ENCODE measurements around the gene EXOG.
A peak's percentile ranks its signal among the peaks of the same experiment; 100 is the strongest.

The EXOG gene

GRCh38 chr3:38491215-38491614, 4.9 kb upstream of the EXOG start:
- DNase-seq = no peak
- in situ Hi-C loops (cut with MboI; ENCODE audit: low pct_unique_long_range_greater_than_20kb, low sequenced_read_pairs) = loop anchor here (25.0 kb wide), 1 partner anchor 354 kb away; the partner anchor contains the start of genes ACAA1 and MYD88

- in situ Hi-C loops (cut with MboI; ENCODE audit: low pct_unique_long_range_greater_than_20kb, low sequenced_read_pairs) = loop anchor here (25.0 kb wide), 1 partner anchor 356 kb away; the partner anchor contains the start of genes ACAA1 and MYD88
- no peak for DNase-seq
Measured at GRCh38 chr3:38493031-38493430, 3.1 kb upstream of the EXOG start.

- DNase-seq = no peak
- in situ Hi-C loops (cut with MboI; ENCODE audit: low pct_unique_long_range_greater_than_20kb, low sequenced_read_pairs) = loop anchor here (25.0 kb wide), 1 partner anchor 360 kb away; the partner anchor contains the start of genes ACAA1 and MYD88
Measured at GRCh38 chr3:38497031-38497430, 891 bp downstream of the EXOG start.

GRCh38 chr3:38500688-38501417, 4.7 kb downstream of the EXOG start:
- in situ Hi-C loops (cut with MboI; ENCODE audit: low pct_unique_long_range_greater_than_20kb, low sequenced_read_pairs) = no loop called here
- no peak for DNase-seq

- DNase-seq = no peak
- in situ Hi-C loops (cut with MboI; ENCODE audit: low pct_unique_long_range_greater_than_20kb, low sequenced_read_pairs) = no loop called here
Measured at GRCh38 chr3:38507120-38507519, 11.0 kb downstream of the EXOG start.

- in situ Hi-C loops (cut with MboI; ENCODE audit: low pct_unique_long_range_greater_than_20kb, low sequenced_read_pairs) = no loop called here
- DNase-seq = no peak
Measured at GRCh38 chr3:38509732-38510131, 13.6 kb downstream of the EXOG start.

- no peak for DNase-seq
- in situ Hi-C loops (cut with MboI; ENCODE audit: low pct_unique_long_range_greater_than_20kb, low sequenced_read_pairs) = no loop called here
Measured at GRCh38 chr3:38510631-38511030, 14.5 kb downstream of the EXOG start.

- no peak for DNase-seq
- in situ Hi-C loops (cut with MboI; ENCODE audit: low pct_unique_long_range_greater_than_20kb, low sequenced_read_pairs) = no loop called here
Measured at GRCh38 chr3:38511546-38511945, 15.4 kb downstream of the EXOG start.

- in situ Hi-C loops (cut with MboI; ENCODE audit: low pct_unique_long_range_greater_than_20kb, low sequenced_read_pairs) = no loop called here
- DNase-seq = no peak
Measured at GRCh38 chr3:38515367-38515766, 19.2 kb downstream of the EXOG start.

GRCh38 chr3:38516669-38517068, 20.5 kb downstream of the EXOG start:
- in situ Hi-C loops (cut with MboI; ENCODE audit: low pct_unique_long_range_greater_than_20kb, low sequenced_read_pairs) = no loop called here
- DNase-seq = no peak

- in situ Hi-C loops (cut with MboI; ENCODE audit: low pct_unique_long_range_greater_than_20kb, low sequenced_read_pairs) = no loop called here
- DNase-seq = no peak
Measured at GRCh38 chr3:38519000-38519399, 22.9 kb downstream of the EXOG start.

GRCh38 chr3:38519651-38520050, 23.5 kb downstream of the EXOG start:
- in situ Hi-C loops (cut with MboI; ENCODE audit: low pct_unique_long_range_greater_than_20kb, low sequenced_read_pairs) = no loop called here
- DNase-seq = peak; percentile 41

- DNase-seq = peak; percentile 79
- in situ Hi-C loops (cut with MboI; ENCODE audit: low pct_unique_long_range_greater_than_20kb, low sequenced_read_pairs) = no loop called here
Measured at GRCh38 chr3:38521391-38521987, 25.3 kb downstream of the EXOG start.

- in situ Hi-C loops (cut with MboI; ENCODE audit: low pct_unique_long_range_greater_than_20kb, low sequenced_read_pairs) = no loop called here
- no peak for DNase-seq
Measured at GRCh38 chr3:38522002-38522401, 25.9 kb downstream of the EXOG start.

GRCh38 chr3:38524141-38524739, 28.1 kb downstream of the EXOG start:
- DNase-seq = no peak
- in situ Hi-C loops (cut with MboI; ENCODE audit: low pct_unique_long_range_greater_than_20kb, low sequenced_read_pairs) = no loop called here

GRCh38 chr3:38526792-38527191, 30.7 kb downstream of the EXOG start:
- in situ Hi-C loops (cut with MboI; ENCODE audit: low pct_unique_long_range_greater_than_20kb, low sequenced_read_pairs) = no loop called here
- DNase-seq = no peak

GRCh38 chr3:38528457-38528856, 32.3 kb downstream of the EXOG start:
- in situ Hi-C loops (cut with MboI; ENCODE audit: low pct_unique_long_range_greater_than_20kb, low sequenced_read_pairs) = no loop called here
- DNase-seq = peak; percentile 15

- in situ Hi-C loops (cut with MboI; ENCODE audit: low pct_unique_long_range_greater_than_20kb, low sequenced_read_pairs) = no loop called here
- DNase-seq = no peak
Measured at GRCh38 chr3:38532529-38532928, 36.4 kb downstream of the EXOG start.

GRCh38 chr3:38533285-38533976, 37.3 kb downstream of the EXOG start:
- DNase-seq = no peak
- in situ Hi-C loops (cut with MboI; ENCODE audit: low pct_unique_long_range_greater_than_20kb, low sequenced_read_pairs) = no loop called here

- in situ Hi-C loops (cut with MboI; ENCODE audit: low pct_unique_long_range_greater_than_20kb, low sequenced_read_pairs) = no loop called here
- no peak for DNase-seq
Measured at GRCh38 chr3:38534180-38534579, 38.0 kb downstream of the EXOG start.
